SIG-M5 (cell line): ENCODE measurements around the gene RASA3.

Experiments used
- DNase-seq: peaks from one replicate; lab custom pipeline; 2025; lab: John Stamatoyannopoulos, UW

RASA3 gene

GRCh38 chr13:113967206-113967720 is 165.2 kb downstream of the RASA3 start:
- no peak for DNase-seq

- no peak for DNase-seq
These were observed 166.2 kb downstream of the RASA3 start for GRCh38 chr13:113965968-113966884.

GRCh38 chr13:113965383-113965874 is 167.0 kb downstream of the RASA3 start:
- DNase-seq = no peak

- DNase-seq = no peak
These were observed 168.0 kb downstream of the RASA3 start for GRCh38 chr13:113964251-113964995.

GRCh38 chr13:113963376-113963775 is 169.0 kb downstream of the RASA3 start:
- DNase-seq = no peak

GRCh38 chr13:113962975-113963374 is 169.4 kb downstream of the RASA3 start:
- DNase-seq = no peak

GRCh38 chr13:113962386-113962785 is 170.0 kb downstream of the RASA3 start:
- no peak for DNase-seq

- no peak for DNase-seq
These were observed 172.0 kb downstream of the RASA3 start for GRCh38 chr13:113960276-113960948.

- no peak for DNase-seq
These were observed 173.2 kb downstream of the RASA3 start for GRCh38 chr13:113959198-113959597.

GRCh38 chr13:113958373-113958772 is 174.1 kb downstream of the RASA3 start:
- DNase-seq = no peak

GRCh38 chr13:113956571-113956970 is 175.9 kb downstream of the RASA3 start:
- DNase-seq = no peak

GRCh38 chr13:113955691-113956090 is 176.7 kb downstream of the RASA3 start:
- no peak for DNase-seq

- DNase-seq = no peak
These were observed 177.2 kb downstream of the RASA3 start for GRCh38 chr13:113955235-113955634.

GRCh38 chr13:113954046-113954835 is 178.2 kb downstream of the RASA3 start:
- DNase-seq = no peak

GRCh38 chr13:113953561-113953960 is 178.9 kb downstream of the RASA3 start:
- no peak for DNase-seq

- DNase-seq = no peak
These were observed 179.4 kb downstream of the RASA3 start for GRCh38 chr13:113952983-113953520.

GRCh38 chr13:113952151-113952982 is 180.1 kb downstream of the RASA3 start:
- no peak for DNase-seq

GRCh38 chr13:113951246-113951999 is 181.0 kb downstream of the RASA3 start:
- DNase-seq = no peak
